ENCODE data around the gene HDAC10. TPM values are rescaled to one million over a fixed set of nuclear protein-coding genes. Genes with fewer than 3 reads are reported as not detected.

Gene HDAC10
- total RNA-seq, 1 donor from 2014 or later = 47.9 TPM

DNA sequence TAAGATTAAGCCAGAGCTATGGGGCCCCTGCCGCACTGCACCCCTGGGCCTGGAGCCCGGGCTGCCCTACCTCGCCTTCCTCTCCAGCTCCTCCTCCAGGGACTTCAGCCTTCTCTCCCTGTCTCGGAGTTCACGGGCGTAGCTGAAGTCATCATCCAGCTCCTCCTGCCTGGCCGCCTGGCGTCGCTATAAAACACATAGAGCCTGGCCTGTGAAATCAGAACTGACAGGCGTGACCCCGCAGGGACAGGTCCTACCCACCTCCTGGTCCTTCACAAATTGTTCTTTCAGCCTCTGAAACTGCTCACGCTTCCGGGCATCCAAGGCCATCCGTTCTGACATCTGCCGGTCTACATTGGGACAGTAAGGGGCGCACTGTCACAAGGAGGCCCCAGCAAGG, 27.0 kb downstream of the HDAC10 start:
- H3K27ac ChIP-seq = no peak overlapping the region
- TF ChIP-seq, protein P1, sequence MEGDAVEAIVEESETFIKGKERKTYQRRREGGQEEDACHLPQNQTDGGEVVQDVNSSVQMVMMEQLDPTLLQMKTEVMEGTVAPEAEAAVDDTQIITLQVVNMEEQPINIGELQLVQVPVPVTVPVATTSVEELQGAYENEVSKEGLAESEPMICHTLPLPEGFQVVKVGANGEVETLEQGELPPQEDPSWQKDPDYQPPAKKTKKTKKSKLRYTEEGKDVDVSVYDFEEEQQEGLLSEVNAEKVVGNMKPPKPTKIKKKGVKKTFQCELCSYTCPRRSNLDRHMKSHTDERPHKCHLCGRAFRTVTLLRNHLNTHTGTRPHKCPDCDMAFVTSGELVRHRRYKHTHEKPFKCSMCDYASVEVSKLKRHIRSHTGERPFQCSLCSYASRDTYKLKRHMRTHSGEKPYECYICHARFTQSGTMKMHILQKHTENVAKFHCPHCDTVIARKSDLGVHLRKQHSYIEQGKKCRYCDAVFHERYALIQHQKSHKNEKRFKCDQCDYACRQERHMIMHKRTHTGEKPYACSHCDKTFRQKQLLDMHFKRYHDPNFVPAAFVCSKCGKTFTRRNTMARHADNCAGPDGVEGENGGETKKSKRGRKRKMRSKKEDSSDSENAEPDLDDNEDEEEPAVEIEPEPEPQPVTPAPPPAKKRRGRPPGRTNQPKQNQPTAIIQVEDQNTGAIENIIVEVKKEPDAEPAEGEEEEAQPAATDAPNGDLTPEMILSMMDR (IDR thresholded peaks at IDR 0.05) = no peak
- peaks cover 90% of the 10 kb centered on the region for H3K36me3 ChIP-seq
- ATAC-seq = no peak
- H3K4me1 ChIP-seq = peaks cover 6% of the 10 kb centered on the region
- no peaks in the 10 kb centered on the region for H3K9me3 ChIP-seq
- no peak for DNase-seq
- H3K27me3 ChIP-seq (ENCODE audit: low read depth) = no peaks in the 10 kb centered on the region
- intact Hi-C loops (cut with DNase I) = no loop called here
- no peak overlapping the region for H3K4me3 ChIP-seq

DNA sequence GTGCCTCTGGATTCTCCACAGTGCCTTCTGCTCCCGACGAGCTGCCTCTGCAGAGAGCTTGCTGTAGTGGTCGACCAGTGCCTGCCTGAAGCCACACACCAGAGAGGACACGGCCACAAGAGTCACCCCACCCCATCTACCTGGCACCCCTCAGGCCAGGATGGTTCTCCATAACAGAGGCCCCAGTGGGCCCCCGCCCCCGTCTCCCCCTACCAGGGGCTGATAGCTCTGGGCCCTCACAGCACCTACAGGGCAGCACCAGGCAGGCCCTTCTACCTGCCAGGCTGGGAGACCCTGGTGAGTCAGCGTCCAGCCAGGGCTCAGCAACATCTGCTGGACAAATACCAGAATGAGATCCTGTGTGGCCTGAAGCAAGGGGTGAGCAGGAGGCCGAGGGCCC, 28.6 kb downstream of the HDAC10 start:
- Histone ChIP-seq H3K4me3 (no peak overlapping the region), H3K27ac (no peak overlapping the region), H3K4me1 (peaks cover 6% of the 10 kb centered on the region), H3K27me3 (ENCODE audit: low read depth) (no peaks in the 10 kb centered on the region), H3K36me3 (peaks cover 92% of the 10 kb centered on the region), H3K9me3 (no peaks in the 10 kb centered on the region)
- TF ChIP-seq, protein P1 (IDR thresholded peaks at IDR 0.05) = no peak
- DNase-seq = peak; percentile 40
- ATAC-seq = no peak
- intact Hi-C loops (cut with DNase I) = no loop called here

DNA sequence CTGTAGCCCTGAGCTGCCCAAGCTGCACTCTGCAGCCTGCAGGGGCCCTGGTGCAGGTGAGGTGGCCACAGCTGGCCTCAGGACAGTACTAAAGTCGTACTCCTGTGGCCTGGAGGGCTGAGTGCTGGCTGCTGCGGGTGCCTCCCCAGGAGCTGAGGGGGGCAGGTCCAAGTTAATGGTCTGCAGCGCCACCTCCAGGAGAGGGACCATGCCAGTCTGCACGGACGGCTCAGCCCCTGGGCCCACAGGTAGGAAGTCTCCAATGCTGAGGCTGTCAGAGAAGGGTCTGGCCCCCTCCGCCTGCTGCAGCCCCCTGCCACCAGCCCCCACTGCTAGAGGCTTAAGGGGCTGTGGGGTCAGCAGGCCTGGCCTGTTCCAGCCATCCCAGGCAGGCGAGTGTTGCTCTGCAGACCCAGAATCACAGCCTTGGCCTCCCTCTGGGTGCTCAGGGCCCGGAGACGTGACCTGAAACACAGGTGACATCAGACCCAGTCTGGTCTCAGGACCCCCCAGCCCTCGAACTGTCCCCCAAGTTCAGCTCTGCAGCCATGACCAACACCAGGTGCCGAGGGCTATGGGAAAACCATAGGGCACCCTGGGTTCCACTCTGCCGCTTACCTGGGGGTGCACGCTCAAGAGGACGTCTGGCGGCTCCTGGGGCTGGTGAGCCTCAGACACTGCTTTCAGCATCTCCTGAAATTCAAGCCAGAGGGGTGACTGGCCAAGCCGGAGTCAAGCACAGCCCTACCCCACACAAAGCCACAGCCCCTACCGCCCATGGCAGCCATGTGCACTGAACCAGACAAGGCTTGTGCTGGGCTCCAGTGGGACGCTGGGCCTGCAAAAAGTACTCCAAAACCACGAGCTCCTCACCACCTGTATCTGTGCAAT, 29.4 kb downstream of the HDAC10 start:
- TF ChIP-seq, protein P1 (IDR thresholded peaks at IDR 0.05) = no peak
- DNase-seq = peak; percentile 45
- H3K4me1 ChIP-seq = peaks cover 6% of the 10 kb centered on the region
- no peak for ATAC-seq
- H3K27me3 ChIP-seq (ENCODE audit: low read depth) = no peaks in the 10 kb centered on the region
- H3K9me3 ChIP-seq = no peaks in the 10 kb centered on the region
- no peak overlapping the region for H3K27ac ChIP-seq
- intact Hi-C loops (cut with DNase I) = no loop called here
- peaks cover 92% of the 10 kb centered on the region for H3K36me3 ChIP-seq
- H3K4me3 ChIP-seq = no peak overlapping the region

DNA sequence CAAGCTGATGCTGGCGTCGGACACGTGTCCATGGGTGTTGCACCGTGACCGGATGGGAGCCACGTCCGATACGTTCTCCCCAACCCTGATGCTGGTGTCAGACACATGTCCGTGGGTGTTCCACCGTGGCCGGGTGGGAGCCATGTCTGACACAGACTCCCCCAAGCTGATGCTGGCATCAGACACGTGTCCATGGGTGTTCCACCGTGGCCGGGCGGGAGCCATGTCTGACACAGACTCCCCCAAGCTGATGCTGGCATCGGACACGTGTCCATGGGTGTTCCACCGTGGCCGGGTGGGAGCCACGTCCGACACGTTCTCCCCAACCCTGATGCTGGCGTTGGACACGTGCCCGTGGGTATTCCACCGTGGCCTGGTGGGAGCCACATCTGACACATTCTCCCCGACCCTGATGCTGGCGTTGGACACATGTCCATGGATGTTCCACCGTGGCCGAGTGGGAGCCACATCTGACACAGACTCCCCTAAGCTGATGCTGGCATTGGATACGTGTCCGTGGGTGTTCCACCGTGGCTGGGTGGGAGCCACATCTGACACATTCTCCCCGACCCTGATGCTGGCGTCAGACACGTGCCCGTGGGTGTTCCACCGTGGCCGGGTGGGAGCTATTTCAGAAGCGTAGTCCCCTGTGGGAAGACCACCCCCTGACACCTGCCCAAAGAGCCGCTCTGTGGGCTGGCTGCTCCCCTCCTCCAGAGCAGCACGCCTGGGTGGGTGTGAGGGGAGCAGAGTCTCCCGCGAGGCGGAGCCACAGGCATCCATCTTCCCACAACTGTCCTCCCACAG, 30.3 kb downstream of the HDAC10 start:
- Histone ChIP-seq H3K27ac (no peak overlapping the region), H3K27me3 (ENCODE audit: low read depth) (no peaks in the 10 kb centered on the region), H3K9me3 (no peaks in the 10 kb centered on the region), H3K4me3 (no peak overlapping the region), H3K4me1 (peaks cover 6% of the 10 kb centered on the region), H3K36me3 (peaks cover 93% of the 10 kb centered on the region)
- peak; percentile 39 for DNase-seq
- intact Hi-C loops (cut with DNase I) = no loop called here
- TF ChIP-seq, protein P1 (IDR thresholded peaks at IDR 0.05) = no peak
- ATAC-seq = no peak

DNA sequence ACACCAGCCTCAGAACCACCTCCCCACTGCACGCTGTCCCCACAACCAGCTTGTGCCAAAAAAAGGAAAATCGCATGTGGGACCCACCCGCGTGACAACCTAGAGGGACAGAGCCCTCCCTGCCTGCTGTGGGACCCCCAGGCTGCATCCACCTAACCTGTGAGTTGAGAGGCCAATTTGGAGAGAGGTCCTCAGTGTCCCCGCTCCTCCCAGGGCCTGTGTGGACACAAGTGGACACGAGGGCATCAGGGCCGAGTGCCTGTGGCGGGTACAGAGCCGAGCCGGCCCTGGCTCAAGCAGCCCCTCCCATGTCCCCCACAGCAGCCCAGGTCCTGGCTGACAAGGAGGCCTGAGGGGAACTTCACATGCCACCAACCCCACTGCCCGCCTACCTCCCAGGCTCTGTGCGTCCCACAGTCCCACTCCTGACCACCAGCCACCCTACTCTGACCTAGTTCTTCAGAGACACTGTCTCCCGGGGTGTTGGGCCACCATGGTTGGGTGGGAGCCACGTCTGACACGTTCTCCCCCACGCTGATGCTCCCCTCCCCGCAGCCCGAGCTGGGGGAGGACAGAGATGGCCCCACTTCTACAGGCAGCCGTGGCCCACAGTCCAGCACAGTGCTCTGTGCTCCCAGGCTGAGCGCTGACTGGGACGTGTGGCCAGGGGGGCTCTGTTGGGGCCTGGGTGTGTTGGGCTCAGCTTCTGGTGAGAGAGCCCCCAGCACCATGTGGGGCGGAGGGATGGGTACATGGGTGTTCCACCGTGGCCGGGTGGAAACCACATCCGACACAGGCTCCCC, 31.1 kb downstream of the HDAC10 start:
- Histone ChIP-seq H3K36me3 (peaks cover 91% of the 10 kb centered on the region), H3K4me1 (peaks cover 6% of the 10 kb centered on the region), H3K27me3 (ENCODE audit: low read depth) (no peaks in the 10 kb centered on the region), H3K9me3 (no peaks in the 10 kb centered on the region), H3K4me3 (no peak overlapping the region), H3K27ac (no peak overlapping the region)
- TF ChIP-seq, protein P1 (IDR thresholded peaks at IDR 0.05) = no peak
- ATAC-seq (peak in 1 of 2 donors; percentile 1), DNase-seq (peak; percentile 42)
- intact Hi-C loops (cut with DNase I) = no loop called here

All from lower lobe of right lung (tissue), 2 donors.